K562 (cell line): ENCODE measurements around the gene KCNAB1. TPM values are rescaled to one million over a fixed set of nuclear protein-coding genes. Genes with fewer than 3 reads are reported as not detected.

ENCODE experiments used
- ATAC-seq: fragments of 200-7000 bp; cut with Tn5 transposase; 3 replicates; pipeline ENCODE4 v1.9.1; 2020; ENCODE audit warnings: moderate library complexity
- BruUV-seq: library from RNA; stranded (reverse); fragments of 400-500 nt; replicated peaks from 2 replicates; lab custom pipeline; 2021; lab: Mats Ljungman, UMichigan
- CTCF ChIA-PET: fragments of 300-600 bp; formaldehyde crosslinking; extraction: SDS; loops from one replicate; lab custom pipeline; 2021; ENCODE audit warnings: low intra/inter-chr PET ratio; lab: Yijun Ruan, JAX
- POLR2A ChIA-PET: fragments of 300-600, 350-650 bp; sonication (Branson Sonifier 250); formaldehyde crosslinking; extraction: SDS; loops from one replicate; lab custom pipeline; 2021; ENCODE audit warnings: antibody characterized with exemption, inconsistent platforms; lab: Yijun Ruan, JAX
- DNase-seq, 4 experiments: peaks; one replicate each; pipeline versions ENCODE4 v3.0.0 to v3.0.0-alpha.2; 2011 to 2018; ENCODE audit warnings: low spot score in 3 of 4, mixed read lengths in 3 of 4; ENCODE audit errors: extremely low read depth in 1 of 4
- FAIRE-seq: peaks from 2 replicates; lab custom pipeline; 2011; peaks lifted over from hg19 to GRCh38; lab: Jason Lieb, UNC
- H2AFZ ChIP-seq: 2 replicates; pipeline ENCODE4 v1.6.0; 2011; ENCODE audit warnings: low read depth, low read length, control low read depth, inconsistent platforms
- H3K27ac ChIP-seq: fragments of 200-600 bp; 3 replicates; pipeline ENCODE4 v1.8.0; 2011; ENCODE audit warnings: low read depth, mild to moderate bottlenecking, control low read depth, inconsistent platforms, low read length, moderate library complexity, mixed read lengths; ENCODE audit errors: extremely low read depth
- H3K27me3 ChIP-seq, 2 experiments: fragments of 300-600 bp in 1 of 2; 2 replicates in 1 of 2; 3 replicates in 1 of 2; pipeline versions ENCODE4 v1.6.0 to v1.8.0; 2011; ENCODE audit warnings: inconsistent platforms in 2 of 2, low read length in 2 of 2, mild to moderate bottlenecking in 1 of 2, mixed read lengths in 1 of 2, moderate library complexity in 1 of 2; ENCODE audit not compliant: control insufficient read depth in 2 of 2, insufficient read depth in 2 of 2
- H3K36me3 ChIP-seq: fragments of 300-600 bp; 3 replicates; pipeline ENCODE4 v1.8.0; 2011; ENCODE audit warnings: mild to moderate bottlenecking, low read length, inconsistent platforms; ENCODE audit not compliant: control insufficient read depth, insufficient read depth
- H3K4me1 ChIP-seq, 2 experiments: fragments of 200-600 bp in 1 of 2; replicated peaks in 1 of 2; 2 replicates in 1 of 2; 3 replicates in 1 of 2; pipeline versions ENCODE4 v1.5.1 to v1.8.0; 2011; ENCODE audit warnings: inconsistent platforms in 2 of 2, low read length in 2 of 2, mild to moderate bottlenecking in 1 of 2, mixed read lengths in 1 of 2, moderate library complexity in 1 of 2; ENCODE audit not compliant: control insufficient read depth in 2 of 2, insufficient read depth in 2 of 2
- H3K4me2 ChIP-seq: 2 replicates; pipeline ENCODE4 v1.6.1; 2011; ENCODE audit warnings: low read length, control low read depth, inconsistent platforms, mixed read lengths; ENCODE audit not compliant: insufficient read depth
- H3K4me3 ChIP-seq: fragments of 200-600 bp; sonication (generic), shearing (Covaris generic); 2 replicates; pipeline ENCODE4 v1.5.1; 2016; ENCODE audit warnings: control low read depth, inconsistent platforms
- H3K79me2 ChIP-seq: fragments of 200-600 bp; 3 replicates; pipeline ENCODE4 v1.8.0; 2011; ENCODE audit warnings: low read length, inconsistent platforms; ENCODE audit not compliant: control insufficient read depth, insufficient read depth
- H3K9ac ChIP-seq, 2 experiments: 2 replicates each; pipeline versions ENCODE4 v1.6.0 to v1.6.1; 2011; ENCODE audit warnings: low read depth in 2 of 2, low read length in 2 of 2, control low read depth in 1 of 2, inconsistent platforms in 1 of 2, mild to moderate bottlenecking in 1 of 2, mixed read lengths in 1 of 2; ENCODE audit not compliant: insufficient read depth in 1 of 2
- H3K9me1 ChIP-seq: one replicate; pipeline ENCODE4 v1.6.0; 2011; ENCODE audit warnings: inconsistent platforms, mild to moderate bottlenecking, low read length, moderate library complexity; ENCODE audit not compliant: control insufficient read depth, insufficient read depth
- H3K9me3 ChIP-seq: replicated peaks from 2 replicates; pipeline ENCODE4 v1.5.1; 2011; ENCODE audit warnings: low read depth, low read length, inconsistent platforms; ENCODE audit not compliant: control insufficient read depth, insufficient read depth
- H4K20me1 ChIP-seq: replicated peaks from 2 replicates; pipeline ENCODE4 v1.6.1; 2011; ENCODE audit warnings: low read length, inconsistent platforms, mixed read lengths; ENCODE audit not compliant: control insufficient read depth, insufficient read depth
- NFRKB ChIP-seq: fragments of 450-650 bp; IDR thresholded peaks from 2 replicates; pipeline ENCODE4 v1.6.1; 2016; ENCODE audit warnings: low read depth
- RAD21 ChIP-seq, 2 experiments: fragments of 250-450 bp in 1 of 2; fragments of 450-650 bp in 1 of 2; sonication (Bioruptor Pico) in 1 of 2; formaldehyde crosslinking in 1 of 2; IDR thresholded peaks in 1 of 2; conservative IDR thresholded peaks in 1 of 2; 2 replicates each; pipeline versions ENCODE4 v1.4.0 to v1.8.0; 2020 to 2022; ENCODE audit warnings: mild to moderate bottlenecking in 2 of 2, moderate library complexity in 1 of 2
- ZNF324 ChIP-seq: fragments of 250-450 bp; sonication (Bioruptor Pico); IDR thresholded peaks from 2 replicates; pipeline ENCODE4 v1.4.0; 2020; ENCODE audit warnings: mild to moderate bottlenecking
- WGBS: fragments of 100-300 bp; shearing (Covaris generic); methylation state at CpG from one replicate; pipeline ENCODE4 v1.1.6; 2016; ENCODE audit warnings: low coverage, mixed read lengths; ENCODE audit not compliant: insufficient coverage; ENCODE audit errors: missing lambda C conversion rate; 5-methylcytosine and 5-hydroxymethylcytosine counted together
- in situ Hi-C: fragments of 300-500 bp; cut with MboI; formaldehyde crosslinking; loops from 4 replicates; pipeline ENCODE4 v1.15.0; 2018; ENCODE audit warnings: inconsistent platforms, mixed read lengths
- intact Hi-C: fragments of 100-400 bp; cut with micrococcal nuclease; formaldehyde crosslinking; loops from 2 replicates; pipeline ENCODE4 v1.14.2; 2022
- polyA plus RNA-seq, 8 experiments: library from polyadenylated mRNA; depleted of rRNA in 4 of 8; stranded (reverse) in 5 of 8; unstranded in 3 of 8; fragments of >200 nt; fragmentation: Nextera tagmentation in 2 of 8; fragmentation: Illumina TruSeq in 1 of 8; extraction: Ambion mirVana in 2 of 8; extraction: Trizol in 1 of 8; gene quantifications; 2 replicates each; pipeline versions ENCODE4 v1.2.1 to v1.2.3, GENCODE V29; 2011 to 2014; ENCODE audit warnings: inconsistent platforms in 1 of 8, missing spikeins in 1 of 8
- total RNA-seq, 7 experiments: library from RNA; depleted of rRNA in 6 of 7; stranded (reverse); fragments of >200 nt in 6 of 7; fragmentation: Illumina TruSeq in 2 of 7; extraction: Trizol in 2 of 7; gene quantifications; 2 replicates each; pipeline versions ENCODE4 v1.2.1 to v1.2.3, GENCODE V29; 2011 to 2021; ENCODE audit warnings: low replicate concordance in 1 of 7
- TF ChIP-seq, protein P1 (sequence below), 3 experiments: IDR thresholded peaks in 2 of 3; conservative IDR thresholded peaks in 1 of 3; 2 replicates each; pipeline ENCODE4 v1.5.1; 2011 to 2012; ENCODE audit warnings: low read length in 3 of 3, mild to moderate bottlenecking in 3 of 3, control low read depth in 2 of 3, improper control_type of control experiment in 1 of 3, inconsistent platforms in 1 of 3, low read depth in 1 of 3, mixed read lengths in 1 of 3, moderate library complexity in 1 of 3; ENCODE audit not compliant: insufficient read depth in 2 of 3
- TF ChIP-seq, protein P2 (sequence below): fragments of 250-450 bp; sonication (Bioruptor Pico); IDR thresholded peaks from 2 replicates; pipeline ENCODE4 v1.4.0; 2020; ENCODE audit warnings: mild to moderate bottlenecking, moderate library complexity, borderline replicate concordance

The KCNAB1 gene
- total and polyA plus RNA-seq, 9 of the 15 experiments (the other 6 are each of a cell fraction or from before 2014, with no cell fraction given) = 0.14 to 1.2 (median 0.51) TPM

DNA sequence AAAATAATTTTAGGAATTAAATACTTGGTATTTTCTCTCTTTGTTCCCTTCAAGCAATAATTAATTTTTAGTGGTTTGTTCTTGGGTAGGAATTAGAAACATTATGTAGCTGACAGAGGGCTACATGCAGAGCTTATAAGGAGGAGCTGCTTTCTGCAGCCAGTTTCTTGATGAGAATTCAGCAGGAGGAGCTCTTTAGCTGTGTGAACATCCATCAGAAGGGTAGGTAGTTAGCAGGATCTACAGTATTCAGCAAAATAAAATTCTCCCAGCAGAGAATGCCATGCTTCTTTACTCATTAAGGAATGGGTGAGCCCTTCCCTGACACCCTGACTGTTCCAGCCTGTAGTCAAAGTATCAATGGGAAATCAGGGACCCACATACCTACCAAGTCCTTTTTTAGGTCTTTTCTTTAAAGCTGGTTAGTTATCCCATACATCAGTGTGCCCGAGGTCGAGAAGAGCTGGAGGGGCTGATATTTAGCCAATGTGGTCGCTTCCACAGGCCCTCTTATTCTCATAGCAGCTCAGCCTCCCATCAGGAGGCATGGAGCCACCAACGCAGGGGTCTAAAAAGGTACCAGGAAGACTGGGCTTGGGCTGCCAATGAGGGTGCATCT lies 54.0 kb downstream of the KCNAB1 start:
- POLR2A ChIA-PET = interaction anchor here (0.5 to 0.6 kb wide), 2 partner anchors 485 to 504 kb away, joined by 3 to 4 read pairs; no protein-coding TSS in a partner anchor
- no TSS peak for BruUV-seq
- Histone ChIP-seq H3K9me3 (no peaks in the 10 kb centered on the region), H3K4me1 (peaks cover 0 to 3% of the 10 kb centered on the region in 2 experiments; a peak in 1 of 5 replicates), H3K4me2 (no peak overlapping the region), H3K79me2 (no peaks in the 10 kb centered on the region), H2AFZ (no peak overlapping the region), H3K4me3 (no peak overlapping the region), H3K9ac (no peak overlapping the region), H4K20me1 (no peaks in the 10 kb centered on the region), H3K9me1 (no peaks in the 10 kb centered on the region), H3K27me3 (peaks cover 17 to 22% of the 10 kb centered on the region in 2 experiments; a peak in 3 of 5 replicates), H3K27ac (no peak overlapping the region), H3K36me3 (no peaks in the 10 kb centered on the region)
- DNase-seq = no peak
- intact Hi-C loops (no loop called here), in situ Hi-C loops (loop anchor here (25.0 kb wide), 2 partner anchors 213 to 338 kb away; no protein-coding TSS in a partner anchor)
- no peak for ATAC-seq
- TF ChIP-seq, protein P1, sequence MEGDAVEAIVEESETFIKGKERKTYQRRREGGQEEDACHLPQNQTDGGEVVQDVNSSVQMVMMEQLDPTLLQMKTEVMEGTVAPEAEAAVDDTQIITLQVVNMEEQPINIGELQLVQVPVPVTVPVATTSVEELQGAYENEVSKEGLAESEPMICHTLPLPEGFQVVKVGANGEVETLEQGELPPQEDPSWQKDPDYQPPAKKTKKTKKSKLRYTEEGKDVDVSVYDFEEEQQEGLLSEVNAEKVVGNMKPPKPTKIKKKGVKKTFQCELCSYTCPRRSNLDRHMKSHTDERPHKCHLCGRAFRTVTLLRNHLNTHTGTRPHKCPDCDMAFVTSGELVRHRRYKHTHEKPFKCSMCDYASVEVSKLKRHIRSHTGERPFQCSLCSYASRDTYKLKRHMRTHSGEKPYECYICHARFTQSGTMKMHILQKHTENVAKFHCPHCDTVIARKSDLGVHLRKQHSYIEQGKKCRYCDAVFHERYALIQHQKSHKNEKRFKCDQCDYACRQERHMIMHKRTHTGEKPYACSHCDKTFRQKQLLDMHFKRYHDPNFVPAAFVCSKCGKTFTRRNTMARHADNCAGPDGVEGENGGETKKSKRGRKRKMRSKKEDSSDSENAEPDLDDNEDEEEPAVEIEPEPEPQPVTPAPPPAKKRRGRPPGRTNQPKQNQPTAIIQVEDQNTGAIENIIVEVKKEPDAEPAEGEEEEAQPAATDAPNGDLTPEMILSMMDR (IDR thresholded peaks at IDR 0.05 in 2 of 3, conservative IDR thresholded peaks at IDR 0.05 in 1 of 3; ENCODE audit: insufficient read depth in 2 of 3, low read depth in 1 of 3, low read length in 3 of 3) = peak in 1 of 3 experiments; percentile 33; a peak in 2 of 6 replicates
- TF ChIP-seq NFRKB (no peak), ZNF324 (CRISPR knock-in tag) (no peak), RAD21 (CRISPR knock-in tag; conservative IDR thresholded peaks at IDR 0.05 in 1 of 2, IDR thresholded peaks at IDR 0.05 in 1 of 2) (peak in 1 of 2 experiments; percentile 46; a peak in 2 of 4 replicates)
- TF ChIP-seq, protein P2, sequence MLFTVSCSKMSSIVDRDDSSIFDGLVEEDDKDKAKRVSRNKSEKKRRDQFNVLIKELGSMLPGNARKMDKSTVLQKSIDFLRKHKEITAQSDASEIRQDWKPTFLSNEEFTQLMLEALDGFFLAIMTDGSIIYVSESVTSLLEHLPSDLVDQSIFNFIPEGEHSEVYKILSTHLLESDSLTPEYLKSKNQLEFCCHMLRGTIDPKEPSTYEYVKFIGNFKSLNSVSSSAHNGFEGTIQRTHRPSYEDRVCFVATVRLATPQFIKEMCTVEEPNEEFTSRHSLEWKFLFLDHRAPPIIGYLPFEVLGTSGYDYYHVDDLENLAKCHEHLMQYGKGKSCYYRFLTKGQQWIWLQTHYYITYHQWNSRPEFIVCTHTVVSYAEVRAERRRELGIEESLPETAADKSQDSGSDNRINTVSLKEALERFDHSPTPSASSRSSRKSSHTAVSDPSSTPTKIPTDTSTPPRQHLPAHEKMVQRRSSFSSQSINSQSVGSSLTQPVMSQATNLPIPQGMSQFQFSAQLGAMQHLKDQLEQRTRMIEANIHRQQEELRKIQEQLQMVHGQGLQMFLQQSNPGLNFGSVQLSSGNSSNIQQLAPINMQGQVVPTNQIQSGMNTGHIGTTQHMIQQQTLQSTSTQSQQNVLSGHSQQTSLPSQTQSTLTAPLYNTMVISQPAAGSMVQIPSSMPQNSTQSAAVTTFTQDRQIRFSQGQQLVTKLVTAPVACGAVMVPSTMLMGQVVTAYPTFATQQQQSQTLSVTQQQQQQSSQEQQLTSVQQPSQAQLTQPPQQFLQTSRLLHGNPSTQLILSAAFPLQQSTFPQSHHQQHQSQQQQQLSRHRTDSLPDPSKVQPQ = no peak
- CTCF ChIA-PET = interaction anchor here (0.5 kb wide), 1 partner anchor 336 kb away, joined by 3 read pairs; no protein-coding TSS in a partner anchor
- 0% methylated on average over 4 of the region's 4 CpGs for WGBS
- no peak for FAIRE-seq
